ENCODE measurements around the gene SOST.
A peak's percentile ranks its signal among the peaks of the same experiment; 100 is the strongest.

Gene SOST

DNA sequence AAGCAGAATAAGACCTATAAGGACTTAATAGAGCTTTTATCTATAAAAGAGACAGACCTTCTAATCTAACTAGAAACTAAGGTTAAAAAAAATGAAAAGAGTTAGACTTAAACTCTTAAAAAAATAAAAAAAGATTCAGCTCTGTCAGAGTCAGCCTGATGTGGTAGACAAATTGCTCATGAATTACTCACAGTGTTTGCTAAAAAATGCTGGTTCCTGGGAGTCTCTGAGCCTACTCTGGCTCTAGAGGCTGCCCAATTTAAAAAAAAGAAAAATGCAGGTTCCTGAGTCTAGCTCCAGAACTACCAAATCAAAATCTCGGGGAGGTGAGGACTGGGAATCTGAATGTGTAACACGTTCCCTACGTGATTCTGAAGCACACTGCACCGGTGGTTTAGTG, 18.1 kb downstream of the SOST start:
- DNase-seq, result peak; percentile 57

DNA sequence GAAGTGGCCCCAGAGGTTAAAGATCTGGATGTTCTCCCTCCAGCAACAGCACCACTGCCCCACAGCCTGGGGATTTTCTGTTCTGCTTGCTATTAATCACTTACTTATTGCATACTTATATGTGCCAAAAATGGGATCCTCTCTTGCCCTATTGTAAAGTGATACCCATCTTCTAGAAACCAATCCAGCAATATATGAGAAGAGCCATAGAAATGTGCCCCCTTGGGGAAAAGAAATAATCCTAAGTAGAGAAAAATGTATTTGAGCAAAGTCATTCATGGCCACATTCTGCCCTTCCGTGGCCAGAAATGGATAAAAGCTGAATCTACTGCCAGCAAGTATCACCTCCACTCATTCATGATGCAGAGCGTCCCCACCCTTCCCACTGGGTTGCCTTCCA, 20.9 kb downstream of the SOST start:
- DNase-seq, result no peak

DNA sequence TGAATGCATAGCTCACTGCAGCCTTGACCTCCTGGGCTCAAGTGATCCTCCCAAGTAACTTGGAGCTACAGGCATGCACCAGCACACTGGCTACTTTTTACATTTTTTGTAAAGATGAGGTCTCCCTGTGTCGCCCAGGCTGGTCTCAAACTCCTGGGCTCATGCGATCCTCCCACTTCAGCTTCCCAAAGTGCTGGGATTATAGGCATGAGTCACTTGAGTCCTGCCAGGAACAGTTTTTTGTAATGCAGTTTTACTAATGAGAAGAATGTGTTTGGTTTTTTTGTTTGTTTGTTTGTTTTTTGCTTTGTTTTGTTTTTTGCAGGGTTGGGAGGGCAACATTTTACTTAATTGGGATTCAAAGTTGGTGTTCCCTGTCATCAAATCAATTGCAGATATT, 22.2 kb downstream of the SOST start:
- peak; percentile 34 for DNase-seq

DNA sequence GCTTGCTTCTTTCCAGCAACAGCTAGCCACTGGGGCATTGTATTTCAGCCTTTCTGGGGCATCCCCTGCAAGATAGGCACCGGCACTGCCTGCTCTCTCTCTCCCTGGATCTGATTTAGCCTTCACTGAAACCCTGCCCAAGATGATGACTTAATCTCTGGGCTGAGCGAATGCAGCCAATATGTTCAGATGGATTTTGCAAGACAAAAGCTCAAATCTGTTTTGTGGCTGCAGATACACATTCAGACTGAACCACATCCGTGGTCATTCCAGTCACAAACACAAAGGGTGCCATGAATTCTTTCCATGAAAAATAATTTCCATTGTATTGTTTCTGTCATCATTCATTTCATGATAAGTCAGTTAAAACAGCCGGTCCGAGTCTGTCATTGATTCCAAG, 24.2 kb downstream of the SOST start:
- DNase-seq, result peak; percentile 89

DNA sequence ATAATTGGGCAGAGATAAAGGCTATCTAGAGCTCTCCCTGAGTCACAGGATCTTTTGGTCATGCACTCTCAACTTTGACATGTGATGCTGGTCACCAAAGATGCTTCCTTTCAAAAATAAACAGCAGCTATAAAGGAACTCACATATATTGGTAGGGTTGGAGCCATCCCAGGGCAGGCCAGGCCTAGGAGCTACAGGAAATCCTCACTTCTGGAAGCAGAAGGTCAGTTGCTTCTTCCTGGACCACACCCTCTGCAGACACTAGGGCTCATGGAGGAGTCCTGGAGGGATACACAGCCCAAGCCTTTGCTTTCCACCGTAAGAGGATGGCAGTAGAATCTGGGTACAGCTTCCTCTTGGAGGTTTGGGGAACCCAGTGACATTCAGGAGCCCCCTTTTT, 24.6 kb downstream of the SOST start:
- DNase-seq, result no peak

DNA sequence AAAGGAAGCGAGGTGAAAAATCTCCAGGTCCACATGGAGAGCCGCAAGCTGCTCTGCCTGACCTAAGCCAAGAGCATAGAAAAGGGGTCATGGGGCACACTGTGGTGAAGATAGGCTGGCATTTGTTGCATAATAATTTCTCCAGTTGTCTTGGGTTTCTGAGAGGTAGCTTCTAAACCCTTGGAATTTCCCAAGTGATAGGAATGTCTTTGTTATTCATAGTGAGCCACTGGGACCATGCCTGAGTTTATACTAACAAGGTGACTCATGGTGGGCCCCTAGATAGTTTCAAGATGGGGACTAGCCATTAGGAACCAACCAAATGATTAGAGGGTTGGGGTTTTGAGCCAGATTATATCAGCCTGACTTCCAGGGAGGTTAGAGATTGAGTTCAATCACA, 25.6 kb downstream of the SOST start:
- DNase-seq, result peak; percentile 94

DNA sequence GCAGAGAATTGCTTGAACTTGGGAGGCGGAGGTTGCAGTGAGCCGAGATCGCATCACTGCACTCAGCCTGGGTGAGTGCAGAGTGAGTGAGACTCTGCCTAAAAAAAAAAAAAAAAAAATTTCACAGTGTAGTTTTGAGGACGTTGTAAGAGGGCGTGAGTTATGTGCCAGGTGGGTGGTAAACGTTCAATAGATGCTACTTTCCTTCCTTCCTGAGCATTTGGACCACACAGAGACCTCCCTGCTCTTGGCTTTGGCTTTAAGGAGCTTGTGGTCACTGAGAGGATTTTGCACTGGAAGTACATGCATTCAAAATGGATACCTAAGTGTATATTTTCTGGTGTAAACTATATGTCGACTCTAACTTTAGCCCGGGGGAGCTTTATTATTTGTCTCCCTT, 30.5 kb downstream of the SOST start:
- DNase-seq, result no peak

DNA sequence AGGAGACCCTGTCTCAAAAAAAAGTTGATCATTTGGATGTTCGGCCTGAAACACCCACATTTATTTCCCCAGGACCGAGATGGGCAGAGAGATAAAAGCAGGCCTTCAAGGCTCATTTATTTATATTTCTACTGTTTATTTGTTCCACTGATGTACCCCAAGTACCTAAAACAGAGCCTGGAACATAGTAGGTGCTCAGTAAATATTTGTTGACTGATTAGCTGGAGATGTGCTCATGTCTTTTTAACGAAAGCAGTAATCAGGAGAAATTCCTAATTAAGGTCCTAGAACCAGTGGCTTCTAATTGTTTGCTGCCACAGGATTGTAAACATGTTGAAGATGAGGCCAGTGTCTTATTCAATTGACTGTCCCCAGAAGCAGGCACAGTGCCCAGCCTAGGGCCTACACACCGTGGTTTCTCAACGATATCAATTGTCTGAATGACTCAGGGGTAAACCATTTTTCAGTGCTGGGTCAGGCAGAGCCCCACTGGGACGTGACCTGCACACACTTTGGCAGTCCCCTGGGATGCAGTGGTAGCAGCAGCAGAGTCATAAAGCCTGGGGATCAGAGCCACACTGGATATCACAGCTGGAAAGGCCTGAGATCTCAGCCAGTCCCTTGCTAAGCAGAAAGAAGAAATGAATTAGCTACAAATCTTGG, 34.8 kb downstream of the SOST start:
- peak; percentile 83 for DNase-seq

DNA sequence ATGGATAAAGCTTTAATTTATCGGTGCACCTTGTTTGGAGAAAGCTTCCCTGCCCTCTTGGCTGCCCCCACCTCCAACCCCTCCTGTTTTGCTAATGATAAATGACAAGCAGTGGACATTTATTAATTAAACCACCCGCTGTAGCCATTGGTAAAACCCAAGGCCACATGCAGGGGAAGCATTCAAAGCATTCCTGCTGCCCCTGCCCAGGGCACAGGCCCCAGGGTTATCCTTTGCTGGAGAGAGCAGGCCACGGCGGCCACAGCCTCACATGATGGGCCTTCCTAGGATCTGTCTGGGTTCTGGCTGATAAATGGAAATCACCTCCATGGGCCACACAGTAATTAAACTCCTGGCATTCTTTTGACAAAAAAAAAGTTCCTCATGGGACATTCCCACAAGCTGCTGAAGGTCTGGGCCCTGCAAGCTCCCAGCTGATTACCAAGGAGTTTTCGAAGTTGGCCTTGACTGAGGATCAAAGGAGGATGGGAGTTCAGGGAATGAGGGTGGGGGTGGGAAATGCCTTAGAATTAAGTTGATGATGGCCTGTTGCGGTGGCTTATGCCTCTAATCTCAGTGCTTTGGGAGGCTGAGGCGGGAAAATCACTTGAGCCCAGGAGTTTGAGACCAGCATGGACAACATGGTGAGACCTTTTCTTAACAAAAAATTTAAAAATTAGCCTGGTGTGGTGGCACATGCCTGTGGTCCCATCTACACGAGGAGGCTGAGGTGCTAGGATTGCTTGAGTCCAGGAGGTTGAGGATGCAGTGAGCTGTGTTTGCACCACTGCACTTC, 35.5 kb downstream of the SOST start:
- DNase-seq, result no peak

DNA sequence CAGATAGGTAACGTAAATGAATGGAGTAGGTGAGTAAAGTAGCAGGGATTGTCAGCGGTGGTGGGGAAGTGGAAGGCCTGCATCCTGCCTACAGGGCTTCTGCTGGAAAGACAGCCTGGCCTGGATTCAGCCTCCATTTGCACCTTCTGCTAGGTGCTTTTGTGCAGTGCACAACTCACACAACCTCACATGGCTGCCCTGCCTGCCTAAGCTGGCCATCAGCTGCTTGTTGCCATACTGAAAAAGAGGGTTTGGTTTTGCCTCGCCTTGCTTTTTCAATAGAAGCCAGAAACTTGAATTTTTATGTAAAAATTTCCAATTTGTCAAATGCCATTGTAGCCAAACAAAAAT, 36.3 kb downstream of the SOST start:
- no peak for DNase-seq

DNA sequence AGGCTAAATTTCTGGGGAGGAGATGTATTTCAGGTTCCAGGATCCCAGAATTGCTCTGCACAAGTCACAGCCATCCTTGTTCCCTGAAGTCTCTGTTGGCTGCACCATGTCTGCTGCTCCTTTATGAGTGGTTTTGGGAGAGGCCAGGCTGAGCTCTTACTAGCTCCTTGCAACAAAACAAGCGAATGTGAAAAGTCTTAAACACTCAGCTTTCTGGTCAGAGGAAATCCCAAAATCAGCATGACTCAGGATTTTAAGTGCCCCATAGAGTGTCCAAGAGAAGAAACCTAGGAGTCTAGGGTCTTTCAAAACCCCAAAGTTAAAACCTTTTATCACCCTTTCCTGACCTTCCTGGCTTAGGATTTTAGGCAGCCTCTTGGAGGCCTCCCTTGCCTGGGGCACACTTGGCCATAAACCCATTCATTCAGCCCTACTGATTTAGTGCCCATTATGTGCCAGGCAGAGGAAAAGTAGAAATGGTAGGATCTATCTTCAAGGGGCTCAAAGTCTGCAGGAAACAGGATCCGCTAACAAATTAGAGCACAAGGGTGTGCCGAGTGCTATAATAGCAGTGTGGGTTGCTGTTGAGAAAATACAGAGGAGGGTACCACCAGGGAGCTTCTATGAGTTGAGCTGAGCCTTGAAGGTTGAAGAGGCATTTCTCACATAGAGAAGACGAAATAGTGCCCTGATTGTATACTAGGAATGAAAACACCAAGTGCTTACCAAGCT, 36.9 kb downstream of the SOST start:
- DNase-seq, result peak; percentile 39

DNA sequence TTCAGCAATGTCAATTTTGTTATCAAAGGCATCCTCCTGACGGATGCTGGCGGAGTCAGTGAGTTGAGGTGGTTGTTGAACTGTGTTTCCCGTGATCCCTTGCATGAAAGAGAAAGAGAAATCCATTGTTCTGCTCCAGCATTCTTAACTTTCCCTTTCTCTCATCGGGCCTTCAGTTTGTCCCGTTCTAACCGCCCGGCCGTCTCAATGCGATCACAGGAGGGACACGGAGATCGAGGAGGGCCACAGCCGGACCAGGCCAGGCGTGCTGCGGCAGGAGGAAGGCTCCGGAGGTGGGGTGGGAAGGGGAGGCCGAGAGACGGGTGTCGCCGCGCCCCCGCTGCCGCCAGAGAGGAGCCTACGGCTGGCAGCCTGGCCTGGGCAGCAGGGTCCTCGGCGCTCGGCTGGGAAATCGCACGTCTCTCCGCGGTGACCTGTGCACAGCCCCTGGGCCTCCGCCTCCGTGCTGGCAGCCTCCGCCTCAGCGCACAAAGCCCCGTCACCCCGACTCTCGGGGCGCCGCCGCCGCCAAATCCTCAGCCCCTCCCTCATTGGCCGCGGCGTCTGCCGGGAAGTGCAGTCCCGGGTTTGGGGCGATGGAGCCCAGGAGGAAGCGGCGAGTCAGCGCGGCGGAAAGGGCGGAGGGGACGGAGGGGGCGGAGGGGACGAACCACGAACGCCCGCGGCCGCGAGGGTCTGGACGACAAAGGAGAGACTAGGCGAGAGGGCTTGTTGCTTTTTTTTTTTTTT, 38.1 kb downstream of the SOST start:
- peak; percentile 74 for DNase-seq

DNA sequence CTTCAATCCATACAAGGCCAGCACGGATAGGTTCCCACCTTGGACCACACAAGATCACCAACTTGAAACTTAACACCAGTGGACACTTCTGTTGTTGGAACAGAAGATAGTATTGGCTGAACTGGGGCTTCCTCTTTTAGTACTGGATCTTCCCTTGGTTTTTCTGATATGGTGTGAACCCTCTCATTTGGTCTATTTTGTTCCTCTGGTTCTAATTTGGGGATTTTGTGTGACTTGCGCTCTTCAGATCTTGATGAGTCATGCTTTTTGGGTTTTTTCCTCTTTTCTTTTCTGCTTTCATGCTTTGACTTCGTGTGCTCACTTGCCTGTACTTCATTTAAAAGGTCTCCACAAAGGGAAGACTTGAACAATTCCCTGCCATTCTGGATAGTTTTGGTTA, 39.0 kb downstream of the SOST start:
- no peak for DNase-seq

DNA sequence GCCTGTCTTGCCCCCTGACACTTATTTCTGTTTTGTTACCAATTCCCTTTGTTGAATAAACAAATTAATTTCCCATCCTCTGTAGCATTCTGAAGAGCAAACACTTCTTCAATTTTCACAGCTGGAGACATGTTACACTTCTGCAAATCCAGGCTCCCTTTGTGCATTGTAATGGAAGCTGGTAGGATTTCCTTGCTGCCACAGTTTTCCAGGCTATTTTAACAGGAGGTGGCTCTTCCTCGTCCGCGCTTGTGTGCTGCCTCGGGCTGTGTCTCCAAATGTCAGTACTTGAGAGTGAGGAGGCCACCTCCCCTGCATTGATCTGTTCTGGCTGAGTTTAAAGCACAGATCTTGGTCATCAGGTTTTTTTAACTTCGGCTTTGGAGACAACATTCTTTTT, 40.0 kb downstream of the SOST start:
- DNase-seq, result no peak

DNA sequence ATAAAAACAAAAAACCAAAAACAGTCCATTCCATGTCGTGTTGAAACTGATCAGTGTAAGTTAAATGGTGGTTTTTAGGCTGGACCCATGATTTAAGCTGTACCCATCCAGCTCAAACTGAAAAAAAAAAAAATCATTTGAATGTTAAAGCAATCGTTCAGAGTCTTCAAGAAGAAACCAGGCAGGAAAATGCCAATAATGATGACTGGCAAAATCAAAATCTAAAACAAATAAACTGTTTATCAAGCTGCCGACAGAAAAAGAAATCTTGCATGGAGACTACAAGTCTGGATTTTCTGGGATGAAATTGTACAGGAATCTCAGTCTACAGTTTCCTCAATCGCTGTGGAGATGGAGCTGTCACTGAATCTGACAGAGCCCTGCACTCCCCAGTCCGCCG, 40.7 kb downstream of the SOST start:
- no peak for DNase-seq

DNA sequence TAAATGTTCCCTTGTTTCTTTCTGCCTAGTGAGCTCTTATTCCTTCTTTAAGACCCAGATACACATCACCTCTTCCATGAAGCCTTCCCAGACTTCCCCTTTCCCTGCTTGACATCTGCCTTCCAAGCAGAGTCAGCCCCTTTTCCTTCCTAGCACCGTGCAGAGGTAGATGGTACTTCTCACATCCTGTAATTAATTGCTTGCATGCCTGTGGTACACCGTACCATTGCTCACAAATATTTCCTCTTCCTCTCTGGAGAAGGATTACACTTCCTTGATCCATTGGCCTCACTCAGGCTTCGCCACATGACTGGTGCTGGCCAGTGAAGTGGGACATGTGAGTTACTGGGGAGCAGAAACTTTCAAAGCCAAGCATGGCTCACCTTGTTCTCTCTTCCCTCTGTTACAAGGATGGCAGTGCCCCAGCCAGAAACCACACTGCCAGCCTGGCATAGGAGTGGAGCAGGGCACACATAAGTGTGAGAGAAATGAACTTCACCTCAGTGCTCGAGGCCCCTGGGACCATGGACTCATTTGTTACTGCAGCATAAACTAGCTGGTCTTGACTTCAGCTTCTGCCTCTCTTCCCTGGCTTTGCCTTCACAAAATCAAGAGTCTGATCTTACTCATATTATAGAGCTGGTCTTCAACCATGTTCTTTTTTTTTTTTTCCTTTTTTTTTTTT, 44.0 kb downstream of the SOST start:
- DNase-seq, result peak; percentile 67

DNA sequence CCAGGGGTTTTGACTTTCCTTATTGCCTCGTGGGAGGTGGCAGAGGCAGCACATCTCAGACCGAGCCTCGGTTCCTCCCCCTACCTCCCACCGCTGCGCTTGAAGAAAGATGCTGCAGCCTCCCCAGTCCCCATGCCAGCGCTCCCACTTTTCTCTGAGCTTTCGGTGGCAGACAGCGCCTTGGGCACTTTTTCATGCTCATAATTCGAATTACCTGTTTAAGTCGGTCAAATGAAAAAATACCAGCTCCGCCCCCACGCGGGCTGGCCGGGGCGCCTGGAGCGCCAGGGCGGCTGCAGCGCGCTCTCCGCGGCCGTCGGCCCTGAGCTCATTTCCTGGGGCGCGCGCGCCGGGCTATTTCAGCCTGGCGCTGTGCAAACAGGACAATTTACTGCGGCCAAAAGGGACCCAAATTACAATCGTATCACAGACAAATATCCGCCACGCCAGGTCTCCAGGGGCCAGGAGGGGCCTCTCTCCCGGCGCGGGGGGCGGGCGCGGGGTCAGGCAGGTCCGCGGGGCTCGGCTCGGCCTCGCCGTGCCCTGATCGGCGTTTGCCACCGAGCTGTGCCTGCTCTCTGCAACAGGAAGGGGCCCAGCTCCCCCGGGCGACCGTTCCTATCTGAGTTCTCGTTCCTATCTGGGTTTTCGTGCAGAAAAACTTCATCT, 45.0 kb downstream of the SOST start:
- peak; percentile 20 for DNase-seq

DNA sequence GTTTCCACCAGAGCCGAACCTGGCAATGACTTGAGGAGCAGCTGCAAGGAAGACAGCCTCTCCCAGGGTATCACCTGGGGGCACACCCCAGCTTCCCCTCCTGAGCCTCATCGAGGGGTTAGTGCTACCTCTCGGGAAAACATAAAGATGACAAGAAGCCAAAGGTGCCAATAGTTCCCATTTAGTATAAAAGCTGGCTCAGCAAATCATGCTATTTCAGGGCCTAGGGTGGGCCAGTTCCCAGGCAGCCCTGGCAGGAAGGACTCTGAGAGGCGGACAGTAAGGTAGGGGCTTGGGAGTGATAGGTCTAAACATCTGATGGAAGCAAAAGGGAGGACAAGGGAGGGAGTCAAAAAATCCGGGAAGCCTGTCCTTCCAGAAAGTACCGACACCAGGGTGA, 46.2 kb downstream of the SOST start:
- no peak for DNase-seq

DNA sequence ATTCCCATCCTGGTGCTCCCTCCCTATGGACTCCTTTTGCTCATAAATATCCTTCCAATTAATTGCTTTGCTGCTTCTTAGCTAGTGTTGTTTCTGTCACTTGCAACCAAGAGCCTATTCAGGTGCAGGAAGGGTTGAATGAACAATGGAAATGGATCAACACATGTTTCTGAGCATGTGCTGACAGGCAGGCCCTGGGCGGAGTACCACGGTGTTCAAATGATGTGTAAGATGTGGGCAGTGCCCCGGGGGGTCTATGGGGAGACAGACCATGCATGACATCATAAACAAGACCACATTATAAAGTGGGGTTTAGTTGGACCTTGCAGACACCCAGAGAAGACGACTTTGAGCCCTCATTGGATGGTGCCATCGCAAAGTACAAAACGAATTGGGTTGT, 48.5 kb downstream of the SOST start:
- no peak for DNase-seq

DNA sequence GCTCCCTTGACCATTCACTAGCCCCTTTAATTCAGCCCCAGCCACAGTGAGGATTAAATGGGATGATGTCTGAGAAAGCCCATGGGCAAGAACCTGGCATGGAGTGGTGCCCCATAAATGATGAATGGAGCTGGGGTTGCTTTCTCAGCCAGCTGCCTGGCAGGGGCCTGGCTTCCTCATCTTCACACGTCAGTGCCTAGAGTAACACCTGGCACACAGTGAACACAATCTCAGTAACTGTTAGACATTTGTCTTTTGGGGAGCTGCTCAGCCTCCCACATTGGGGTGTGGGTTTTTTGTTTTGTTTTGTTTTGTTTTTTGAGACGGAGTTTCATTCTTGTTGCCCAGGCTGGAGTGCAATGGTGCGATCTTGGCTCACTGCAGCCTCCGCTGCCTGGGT, 49.4 kb downstream of the SOST start:
- DNase-seq, result no peak

DNA sequence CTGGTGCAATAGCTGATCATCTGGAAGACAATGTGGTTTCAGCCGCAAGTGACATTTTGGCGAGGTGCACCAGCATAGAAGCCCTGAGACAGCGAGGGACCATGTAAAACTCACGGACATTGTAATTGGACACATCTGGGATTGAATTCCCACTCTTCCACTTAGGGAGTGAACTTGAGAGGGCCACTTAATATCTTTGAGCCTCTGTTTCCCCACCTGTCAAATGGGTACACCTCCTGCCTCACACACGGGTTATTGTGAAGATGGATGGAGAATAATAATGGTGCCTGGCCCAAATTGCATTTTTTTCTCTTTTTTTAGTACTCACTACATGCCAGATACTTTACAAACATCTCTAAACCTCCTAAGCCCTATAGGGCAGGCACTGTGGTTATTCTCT, 51.4 kb downstream of the SOST start:
- DNase-seq, result no peak

DNA sequence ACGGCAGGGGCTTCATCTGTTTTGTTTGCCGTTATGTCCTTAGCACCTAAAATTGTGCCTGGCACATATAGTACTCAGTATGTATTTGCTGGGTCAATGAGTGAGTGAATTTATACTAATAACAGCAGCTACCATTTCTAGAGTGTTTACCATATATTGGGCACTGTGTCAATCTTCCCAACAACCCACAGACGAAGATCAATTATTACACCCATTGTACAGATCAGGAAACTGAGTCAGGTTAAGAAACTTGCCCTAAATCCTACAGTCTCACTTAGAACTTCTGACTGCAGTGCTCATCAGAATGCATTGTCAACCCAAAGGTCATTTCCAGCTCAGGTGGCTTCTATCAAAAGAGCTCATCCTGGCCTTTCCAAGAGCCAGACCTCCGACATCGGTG, 52.4 kb downstream of the SOST start:
- DNase-seq, result no peak
